Right cardiac atrium (tissue), 5 donors: ENCODE data around the gene PHPT1. TPM values are rescaled to one million over a fixed set of nuclear protein-coding genes. Genes with fewer than 3 reads are reported as not detected.
"Not testable (repeated sequence)": the region's sequence is repeated elsewhere in the genome, so short reads cannot be mapped to it uniquely, and the experiment has no call there.

Experiments used
- ATAC-seq, 2 donors: fragments of 200-7000 bp; cut with Tn5 transposase; one replicate each; pipeline versions ENCODE4 v1.8.0 to v1.9.1; 2020; ENCODE audit warnings: moderate library complexity in 2 of 2, mild to moderate bottlenecking in 1 of 2
- DNase-seq, 3 donors: peaks; one replicate each; pipeline ENCODE4 v3.0.0-alpha.2; 2020
- H3K27ac ChIP-seq: one replicate; pipeline ENCODE4 v1.5.1; 2013; ENCODE audit warnings: mild to moderate bottlenecking, low read length, control low read depth, moderate library complexity
- H3K27me3 ChIP-seq: one replicate; pipeline ENCODE4 v1.6.1; 2013; ENCODE audit not compliant: control insufficient read depth, insufficient read depth
- H3K4me1 ChIP-seq: one replicate; pipeline ENCODE4 v1.6.1; 2013; ENCODE audit warnings: low read length; ENCODE audit not compliant: control insufficient read depth, insufficient read depth
- H3K4me3 ChIP-seq: one replicate; pipeline ENCODE4 v1.5.1; 2013; ENCODE audit warnings: low read length, control low read depth
- H3K9me3 ChIP-seq: one replicate; pipeline ENCODE4 v1.6.1; 2013; ENCODE audit warnings: low read length; ENCODE audit not compliant: control insufficient read depth
- WGBS: extraction: QIAGEN DNeasy Blood & Tissue Kit; methylation state at CpG from one replicate; pipeline ENCODE4 v1.1.7; 2013; 5-methylcytosine and 5-hydroxymethylcytosine counted together
- intact Hi-C, 4 donors: fragments of 100-400 bp; cut with DNase I; formaldehyde crosslinking; loops; one replicate each; pipeline versions ENCODE4 v1.11.0 to v1.14.0; 2022 to 2023
- polyA plus RNA-seq: library from polyadenylated mRNA; stranded (reverse); fragments of 200-250 nt; gene quantifications from one replicate; pipeline ENCODE4 v1.2.3, GENCODE V29; 2013
- total RNA-seq, 4 donors: library from RNA; stranded (reverse); fragmentation: NEBNext Ultra II Directional; extraction: Animal tissue kit (Norgen Biotek cat#: 25700); gene quantifications; one replicate each; pipeline ENCODE4 v1.2.1, GENCODE V29; 2021
- donor health status: healthy with polysubstance abuse.
- donor health status: DM: no; HTN: yes; CAD: no.
- donor health status: DM: no; HTN: no; CAD: no.
- donor health status: DM: no; HTN: yes; CAD: no; lungs with severe emphysema.
- donor health status: DM: yes; HTN: yes; CAD: no.

Gene PHPT1
- total and polyA plus RNA-seq, 5 donors = 176 to 329 (median 205) TPM

GRCh38 chr9:136866898-136867421 lies 17.8 kb downstream of the PHPT1 start:
- H3K27ac ChIP-seq, ATAC-seq, H3K9me3 ChIP-seq, intact Hi-C loops, H3K4me1 ChIP-seq, H3K27me3 ChIP-seq: not testable (repeated sequence)
- 84% methylated on average over 29 of the region's 29 CpGs for WGBS
- DNase-seq = peak in 1 of 3 donors; percentile 43
- peak overlapping the region; percentile 73 for H3K4me3 ChIP-seq

DNA sequence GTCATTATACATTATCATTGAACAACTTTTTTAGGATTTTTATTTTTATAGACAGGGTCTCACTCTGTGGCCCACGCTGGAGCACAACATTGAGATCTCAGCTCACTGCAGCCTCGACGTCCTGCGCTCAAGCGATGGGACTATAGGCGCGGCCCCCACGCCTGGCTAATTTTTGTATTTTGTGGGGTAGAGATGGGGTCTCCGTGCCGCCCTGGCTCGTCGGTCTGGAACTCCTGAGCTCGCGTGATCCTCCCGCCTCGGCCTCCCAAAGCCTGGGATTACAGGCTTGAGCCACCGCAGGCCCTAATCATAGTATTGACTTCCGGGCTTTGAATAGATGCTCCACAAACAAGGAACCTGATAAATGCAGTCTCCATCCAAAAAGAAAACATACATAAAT lies 18.3 kb downstream of the PHPT1 start:
- peak in 1 of 3 donors; percentile 15 for DNase-seq
- peaks cover 7% of the 10 kb centered on the region for H3K4me1 ChIP-seq
- no peaks in the 10 kb centered on the region for H3K27me3 ChIP-seq
- no peak overlapping the region for H3K4me3 ChIP-seq
- 97% methylated on average over 18 of the region's 18 CpGs for WGBS
- no peak for ATAC-seq
- no peaks in the 10 kb centered on the region for H3K9me3 ChIP-seq
- no peak overlapping the region for H3K27ac ChIP-seq
- intact Hi-C loops = no loop called here

DNA sequence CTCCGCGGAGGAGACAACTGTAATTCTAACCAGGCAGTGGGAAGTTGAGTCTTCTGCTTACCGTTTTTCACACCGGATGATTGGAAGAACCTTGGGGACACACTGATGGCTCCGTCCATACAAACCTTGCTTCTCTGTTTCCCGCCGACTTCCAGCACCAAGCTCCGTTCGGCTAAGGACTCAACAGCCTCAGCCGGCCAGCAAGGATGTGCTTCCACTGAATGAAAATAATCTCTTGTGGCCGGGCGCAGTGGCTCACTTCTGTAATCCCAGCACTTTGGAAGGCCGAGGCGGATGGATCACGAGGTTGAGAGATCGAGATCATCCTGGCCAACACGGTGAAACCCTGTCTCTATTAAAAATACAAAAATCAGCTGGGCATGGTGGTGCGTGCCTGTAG lies 18.7 kb downstream of the PHPT1 start:
- no peak for ATAC-seq
- no peak overlapping the region for H3K4me3 ChIP-seq
- DNase-seq = peak in 1 of 3 donors; percentile 42
- H3K27me3 ChIP-seq = no peaks in the 10 kb centered on the region
- peaks cover 7% of the 10 kb centered on the region for H3K4me1 ChIP-seq
- no peak overlapping the region for H3K27ac ChIP-seq
- H3K9me3 ChIP-seq = no peaks in the 10 kb centered on the region
- intact Hi-C loops = no loop called here
- 98% methylated on average over 18 of the region's 18 CpGs for WGBS

- 93% methylated on average over 11 of the region's 11 CpGs for WGBS
- ATAC-seq (no peak), DNase-seq (peak in 1 of 3 donors; percentile 37)
- no peaks in the 10 kb centered on the region for H3K27me3 ChIP-seq
- peaks cover 7% of the 10 kb centered on the region for H3K4me1 ChIP-seq
- intact Hi-C loops = no loop called here
- no peaks in the 10 kb centered on the region for H3K9me3 ChIP-seq
- H3K27ac ChIP-seq = no peak overlapping the region
- no peak overlapping the region for H3K4me3 ChIP-seq
These were observed 19.4 kb downstream of the PHPT1 start for GRCh38 chr9:136868644-136869043.

- DNase-seq, H3K9me3 ChIP-seq, ATAC-seq, H3K4me1 ChIP-seq, intact Hi-C loops, H3K27ac ChIP-seq, H3K4me3 ChIP-seq, H3K27me3 ChIP-seq: not testable (repeated sequence)
- 94% methylated on average over 2 of the region's 2 CpGs for WGBS
These were observed 20.4 kb downstream of the PHPT1 start for GRCh38 chr9:136869611-136870010.

DNA sequence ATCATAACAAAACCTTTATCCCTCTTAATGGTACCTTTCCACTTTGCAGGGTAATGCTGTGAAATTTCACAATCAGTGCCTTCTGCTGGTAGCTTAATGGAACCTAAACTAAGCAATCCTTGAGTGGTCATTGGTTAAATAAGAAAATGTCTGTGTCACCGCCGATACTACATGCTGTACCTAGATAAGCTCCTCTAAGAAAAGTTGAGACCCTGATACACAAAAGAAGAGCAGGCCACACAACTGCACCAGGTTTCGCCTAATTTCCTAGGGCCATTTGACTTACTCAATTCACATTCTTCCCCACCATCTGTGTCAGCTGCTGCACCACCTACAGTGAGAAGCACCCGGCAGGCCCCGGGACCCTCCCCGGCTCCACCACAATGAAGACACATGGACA lies 25.9 kb downstream of the PHPT1 start:
- ATAC-seq = no peak
- H3K27me3 ChIP-seq = no peaks in the 10 kb centered on the region
- intact Hi-C loops = no loop called here

GRCh38 chr9:136876476-136876875 lies 27.3 kb downstream of the PHPT1 start:
- ATAC-seq = no peak
- Histone ChIP-seq H3K9me3 (no peaks in the 10 kb centered on the region), H3K4me3 (no peak overlapping the region), H3K4me1 (no peaks in the 10 kb centered on the region), H3K27ac (no peak overlapping the region), H3K27me3 (no peaks in the 10 kb centered on the region)
- WGBS = 89% methylated on average over 5 of the region's 5 CpGs
- peak in 1 of 3 donors; percentile 2 for DNase-seq
- intact Hi-C loops = no loop called here

More for the DNA sequence above, 25.9 kb downstream of the PHPT1 start:
- no peaks in the 10 kb centered on the region for H3K9me3 ChIP-seq
- no peaks in the 10 kb centered on the region for H3K4me1 ChIP-seq
- 95% methylated on average over 6 of the region's 6 CpGs for WGBS
- no peak overlapping the region for H3K4me3 ChIP-seq
- peak in 1 of 3 donors; percentile 17 for DNase-seq
- H3K27ac ChIP-seq = no peak overlapping the region

- H3K4me1 ChIP-seq = no peaks in the 10 kb centered on the region
- DNase-seq = peak in 1 of 3 donors; percentile 3
- H3K4me3 ChIP-seq = no peak overlapping the region
- WGBS = 83% methylated on average over 11 of the region's 11 CpGs
- H3K9me3 ChIP-seq = no peaks in the 10 kb centered on the region
- peak in 1 of 2 donors; percentile 14 for ATAC-seq
- intact Hi-C loops = loop anchor here in 1 of 4 donors (5.0 kb wide), 1 partner anchor 62 kb away; the partner anchor contains the start of gene FBXW5
- no peak overlapping the region for H3K27ac ChIP-seq
- no peaks in the 10 kb centered on the region for H3K27me3 ChIP-seq
These were observed 31.4 kb downstream of the PHPT1 start for GRCh38 chr9:136880651-136881050.

DNA sequence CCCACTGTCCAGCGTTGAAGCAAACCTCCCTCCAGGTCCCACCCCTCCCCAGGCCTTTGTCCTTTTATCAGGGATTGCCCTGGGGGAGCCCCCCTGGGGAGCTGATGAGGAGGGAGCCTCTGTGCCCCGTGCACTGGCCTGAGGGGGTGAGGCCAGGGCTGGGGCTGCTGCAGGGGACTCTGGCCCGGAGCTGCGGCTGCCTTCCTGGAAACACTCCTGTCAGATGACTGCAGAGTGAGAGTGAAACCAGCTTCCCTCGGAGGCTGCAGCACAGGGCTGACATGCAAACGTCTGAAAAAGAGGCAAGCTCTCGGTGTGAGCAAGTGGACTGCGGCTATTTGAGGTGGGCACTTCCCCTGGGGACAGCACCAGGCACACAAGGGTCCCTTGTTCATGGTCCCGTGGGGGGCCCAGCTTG lies 32.5 kb downstream of the PHPT1 start:
- DNase-seq (peak in 1 of 3 donors; percentile 42), ATAC-seq (no peak)
- intact Hi-C loops = loop anchor here in 1 of 4 donors (5.0 kb wide), 1 partner anchor 61 kb away; the partner anchor contains the start of gene FBXW5
- no peak overlapping the region for H3K27ac ChIP-seq
- H3K4me3 ChIP-seq = no peak overlapping the region
- no peaks in the 10 kb centered on the region for H3K4me1 ChIP-seq
- H3K27me3 ChIP-seq = no peaks in the 10 kb centered on the region
- WGBS = 15% methylated on average over 9 of the region's 9 CpGs
- H3K9me3 ChIP-seq = no peaks in the 10 kb centered on the region

GRCh38 chr9:136882109-136882946 lies 33.1 kb downstream of the PHPT1 start:
- Histone ChIP-seq H3K27ac (no peak overlapping the region), H3K9me3 (no peaks in the 10 kb centered on the region), H3K4me1 (no peaks in the 10 kb centered on the region), H3K27me3 (no peaks in the 10 kb centered on the region), H3K4me3 (no peak overlapping the region)
- DNase-seq = peak; percentile 66 to 80 (median 79)
- peak in 1 of 2 donors; percentile 44 for ATAC-seq
- intact Hi-C loops = loop anchor here in 1 of 4 donors (5.0 kb wide), 1 partner anchor 60 kb away; the partner anchor contains the start of gene FBXW5
- WGBS = 54% methylated on average over 19 of the region's 19 CpGs

DNA sequence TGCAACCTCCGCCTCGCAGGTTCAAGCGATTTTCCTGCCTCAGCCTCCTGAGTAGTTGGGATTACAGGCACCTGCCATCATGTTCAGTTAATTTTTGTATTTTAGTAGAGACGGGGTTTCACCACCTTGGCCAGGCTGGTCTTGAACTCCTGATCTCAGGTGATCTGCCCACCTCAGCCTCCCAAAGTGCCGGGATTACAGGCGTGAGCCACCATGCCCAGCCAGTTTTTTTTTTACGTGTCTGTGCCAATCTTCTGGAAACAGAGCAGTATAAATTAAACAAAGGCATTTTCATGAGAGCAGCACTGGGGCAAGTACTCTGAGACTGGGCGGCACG lies 33.7 kb downstream of the PHPT1 start:
- 79% methylated on average over 9 of the region's 9 CpGs for WGBS
- H3K27me3 ChIP-seq, H3K27ac ChIP-seq, H3K9me3 ChIP-seq, ATAC-seq, H3K4me3 ChIP-seq, H3K4me1 ChIP-seq: not testable (repeated sequence)
- intact Hi-C loops = loop anchor here in 1 of 4 donors (5.0 kb wide), 1 partner anchor 59 kb away; the partner anchor contains the start of gene FBXW5
- DNase-seq = peak in 1 of 3 donors; percentile 22
